RWPE2 (cell line): ENCODE measurements around the gene METTL25B.

Experiments
- ATAC-seq: fragments of 200-7000 bp; cut with Tn5 transposase; 3 replicates; pipeline ENCODE4 v1.9.1; 2021; ENCODE audit warnings: low read depth
- DNase-seq: peaks from one replicate; pipeline ENCODE4 v3.0.0-alpha.2; 2020; ENCODE audit warnings: low spot score
- H3K27ac ChIP-seq: fragments of 450-650 bp; 2 replicates; pipeline ENCODE4 v1.5.1; 2017; ENCODE audit warnings: mild to moderate bottlenecking; ENCODE audit not compliant: poor library complexity, severe bottlenecking
- H3K27me3 ChIP-seq: fragments of 250-450 bp; sonication (Bioruptor Pico); 2 replicates; pipeline ENCODE4 v1.5.1; 2021; ENCODE audit warnings: mild to moderate bottlenecking, moderate library complexity; ENCODE audit not compliant: insufficient read depth, poor library complexity, severe bottlenecking
- H3K36me3 ChIP-seq: fragments of 250-450 bp; sonication (Bioruptor Pico); 2 replicates; pipeline ENCODE4 v1.5.1; 2020; ENCODE audit warnings: low read depth, mild to moderate bottlenecking, moderate library complexity
- H3K4me1 ChIP-seq: fragments of 250-450 bp; sonication (Bioruptor Pico); 2 replicates; pipeline ENCODE4 v1.5.1; 2021; ENCODE audit warnings: mild to moderate bottlenecking, moderate library complexity; ENCODE audit not compliant: insufficient read depth, poor library complexity, severe bottlenecking
- H3K4me3 ChIP-seq: fragments of 250-450 bp; sonication (Bioruptor Pico); 2 replicates; pipeline ENCODE4 v1.5.1; 2021; ENCODE audit warnings: mild to moderate bottlenecking, moderate library complexity; ENCODE audit not compliant: severe bottlenecking
- H3K9me3 ChIP-seq: fragments of 250-450 bp; sonication (Bioruptor Pico); 2 replicates; pipeline ENCODE4 v1.5.1; 2021; ENCODE audit warnings: mild to moderate bottlenecking, moderate library complexity; ENCODE audit not compliant: severe bottlenecking
- CTCF ChIP-seq: fragments of 450-650 bp; IDR thresholded peaks from one replicate; pipeline ENCODE4 v1.5.1; 2017; ENCODE audit warnings: mild to moderate bottlenecking, moderate library complexity; ENCODE audit not compliant: poor library complexity, severe bottlenecking

Gene METTL25B

DNA sequence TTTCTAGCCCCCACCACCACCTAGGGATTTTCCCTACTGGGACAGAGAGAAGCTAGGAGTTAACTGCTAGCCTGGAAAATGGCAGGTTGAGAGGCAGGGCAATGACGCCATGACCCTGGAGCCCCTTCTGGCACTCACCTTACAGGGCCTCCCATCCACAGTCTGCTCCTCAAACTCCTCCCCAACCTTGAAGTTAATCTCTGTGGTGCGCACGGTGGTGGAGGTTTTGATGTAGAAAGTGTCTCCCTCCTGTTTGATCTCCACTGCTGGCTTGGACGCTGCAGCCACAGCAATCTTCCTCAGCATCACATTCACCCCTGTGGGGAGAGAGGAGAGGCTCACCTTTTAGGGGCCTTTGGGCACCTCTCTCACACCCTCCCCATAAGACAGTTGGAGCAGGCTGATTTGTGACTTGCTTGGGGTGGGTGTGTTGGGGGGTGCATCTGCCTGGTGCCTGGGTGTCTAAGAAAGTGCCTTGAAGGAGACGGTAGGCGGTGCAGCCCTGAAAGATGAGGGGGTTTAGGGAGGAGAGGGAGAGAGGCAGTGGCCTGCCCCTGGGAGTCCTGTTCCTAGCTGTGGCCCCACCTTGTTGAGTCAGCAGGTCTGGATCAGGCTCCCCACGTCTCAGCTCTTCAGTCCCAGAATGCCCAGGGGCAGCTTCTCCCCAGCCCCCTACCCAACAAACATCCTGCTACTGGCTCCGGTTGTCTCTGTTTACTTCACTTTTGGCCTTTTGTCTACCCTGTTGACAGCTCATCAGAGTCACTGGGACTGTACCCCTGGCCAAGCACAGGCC is 27.3 kb upstream of the METTL25B start:
- H3K4me3 ChIP-seq: no peak overlapping the region
- ATAC-seq: no peak
- DNase-seq: no peak
- no peak for TF ChIP-seq CTCF
- no peaks in the 10 kb centered on the region for H3K9me3 ChIP-seq
- no peak overlapping the region for H3K27ac ChIP-seq
- H3K36me3 ChIP-seq: no peaks in the 10 kb centered on the region
- H3K27me3 ChIP-seq: no peaks in the 10 kb centered on the region
- H3K4me1 ChIP-seq: peaks cover 23% of the 10 kb centered on the region

GRCh38 chr1:156703336-156703735 is 24.9 kb upstream of the METTL25B start:
- no peak for TF ChIP-seq CTCF
- Histone ChIP-seq H3K27ac (no peak overlapping the region), H3K4me3 (no peak overlapping the region), H3K9me3 (no peaks in the 10 kb centered on the region), H3K36me3 (no peaks in the 10 kb centered on the region), H3K27me3 (no peaks in the 10 kb centered on the region), H3K4me1 (peaks cover 30% of the 10 kb centered on the region)
- DNase-seq (no peak), ATAC-seq (no peak)

GRCh38 chr1:156703741-156704140 is 24.5 kb upstream of the METTL25B start:
- no peak overlapping the region for H3K27ac ChIP-seq
- no peak for TF ChIP-seq CTCF
- no peak overlapping the region for H3K4me3 ChIP-seq
- no peaks in the 10 kb centered on the region for H3K36me3 ChIP-seq
- H3K4me1 ChIP-seq: peaks cover 30% of the 10 kb centered on the region
- no peaks in the 10 kb centered on the region for H3K27me3 ChIP-seq
- H3K9me3 ChIP-seq: no peaks in the 10 kb centered on the region
- DNase-seq: no peak
- no peak for ATAC-seq

- no peak for TF ChIP-seq CTCF
- DNase-seq (no peak), ATAC-seq (no peak)
- Histone ChIP-seq H3K36me3 (no peaks in the 10 kb centered on the region), H3K9me3 (no peaks in the 10 kb centered on the region), H3K27me3 (no peaks in the 10 kb centered on the region), H3K4me1 (peaks cover 30% of the 10 kb centered on the region), H3K27ac (no peak overlapping the region), H3K4me3 (no peak overlapping the region)
These were observed 24.0 kb upstream of the METTL25B start for GRCh38 chr1:156704166-156704711.

- Histone ChIP-seq H3K9me3 (no peaks in the 10 kb centered on the region), H3K27me3 (no peaks in the 10 kb centered on the region), H3K27ac (no peak overlapping the region), H3K4me1 (peaks cover 35% of the 10 kb centered on the region), H3K4me3 (peak overlapping the region; percentile 13), H3K36me3 (no peaks in the 10 kb centered on the region)
- TF ChIP-seq CTCF: no peak
- DNase-seq: peak; percentile 88
- peak; percentile 38 for ATAC-seq
These were observed 23.3 kb upstream of the METTL25B start for GRCh38 chr1:156704930-156705320.
